Naive B cell (primary cell): ENCODE data around the gene ARID1B. TPM values are rescaled to one million over a fixed set of nuclear protein-coding genes. Genes with fewer than 3 reads are reported as not detected.
A peak's percentile ranks its signal among the peaks of the same experiment; 100 is the strongest.

Experiments
- ATAC-seq, 2 donors: fragments of 150-1000 bp; cut with Tn5 transposase; 2 replicates each; pipeline ENCODE4 v1.10.0; 2021; ENCODE audit warnings: low read depth in 2 of 2, mild to moderate bottlenecking in 2 of 2, moderate library complexity in 2 of 2
- DNase-seq: peaks from one replicate; pipeline ENCODE4 v3.0.0; 2022
- H3K27ac Mint-ChIP-seq, 6 donors: one replicate each; pipeline ENCODE4 v1.8.0; 2020 to 2022; ENCODE audit warnings: mild to moderate bottlenecking in 6 of 6, mixed read lengths in 6 of 6, moderate library complexity in 5 of 6, inconsistent platforms in 2 of 6
- H3K27me3 Mint-ChIP-seq, 3 donors: one replicate each; pipeline ENCODE4 v1.8.0; 2021 to 2022; ENCODE audit warnings: mixed read lengths in 3 of 3, mild to moderate bottlenecking in 1 of 3
- H3K36me3 Mint-ChIP-seq, 2 donors: one replicate each; pipeline ENCODE4 v1.8.0; 2020 to 2022; ENCODE audit warnings: mixed read lengths in 2 of 2, inconsistent platforms in 1 of 2, mild to moderate bottlenecking in 1 of 2
- H3K4me1 Mint-ChIP-seq, 3 donors: one replicate each; pipeline ENCODE4 v1.8.0; 2020 to 2022; ENCODE audit warnings: mixed read lengths in 3 of 3, inconsistent platforms in 1 of 3, mild to moderate bottlenecking in 1 of 3, moderate library complexity in 1 of 3
- H3K4me3 Mint-ChIP-seq, 8 donors: one replicate each; pipeline ENCODE4 v1.8.0; 2020 to 2022; ENCODE audit warnings: mild to moderate bottlenecking in 8 of 8, mixed read lengths in 8 of 8, moderate library complexity in 8 of 8, inconsistent platforms in 2 of 8
- H3K9me3 Mint-ChIP-seq, 7 donors: one replicate each; pipeline ENCODE4 v1.8.0; 2020 to 2022; ENCODE audit warnings: mixed read lengths in 7 of 7, mild to moderate bottlenecking in 5 of 7, inconsistent platforms in 2 of 7, moderate library complexity in 1 of 7
- polyA plus RNA-seq, 6 donors: library from polyadenylated mRNA; unstranded; fragments of 300-500 nt; fragmentation: Illumina TruSeq; gene quantifications; one replicate each; pipeline ENCODE4 v1.2.3, GENCODE V29; 2021; ENCODE audit warnings: low read depth in 6 of 6

Gene ARID1B
- polyA plus RNA-seq, 6 donors from 2014 or later, result 16.6 to 44.1 (median 27.5) TPM

DNA sequence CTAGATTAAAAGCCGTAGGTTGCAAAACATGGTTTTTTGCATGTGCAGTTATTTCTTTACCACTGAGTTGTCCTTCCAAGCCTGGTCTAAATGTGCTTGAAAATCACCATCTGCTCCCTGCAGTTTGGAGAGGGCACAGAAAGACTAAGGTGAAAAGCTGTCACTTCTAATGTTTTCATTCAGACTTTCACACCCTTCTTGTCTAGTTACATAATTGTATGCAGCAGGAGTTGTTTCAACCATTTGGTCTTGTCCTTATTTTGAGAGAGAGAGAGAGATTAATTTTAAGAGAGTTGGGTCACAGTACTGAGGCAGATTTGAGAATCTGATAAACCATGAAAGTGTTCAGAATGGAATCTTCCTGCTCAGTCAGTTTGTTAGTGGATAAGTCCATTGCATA, 82.5 kb downstream of the ARID1B start:
- ATAC-seq (no peak), DNase-seq (no peak)
- H3K4me1 Mint-ChIP-seq, result peaks cover 66 to 89% (median 78%) of the 10 kb centered on the region in 3 donors
- H3K27me3 Mint-ChIP-seq, result no peaks in the 10 kb centered on the region
- no peak overlapping the region for H3K27ac Mint-ChIP-seq
- H3K4me3 Mint-ChIP-seq, result no peak overlapping the region
- H3K9me3 Mint-ChIP-seq, result peaks cover 0 to 4% (median 0%) of the 10 kb centered on the region in 7 donors
- H3K36me3 Mint-ChIP-seq, result no peaks in the 10 kb centered on the region

- ATAC-seq (no peak), DNase-seq (no peak)
- H3K36me3 Mint-ChIP-seq, result no peaks in the 10 kb centered on the region
- peaks cover 0 to 4% (median 0%) of the 10 kb centered on the region in 7 donors for H3K9me3 Mint-ChIP-seq
- peak overlapping the region in 5 of 8 donors; percentile 4 to 71 (median 7) for H3K4me3 Mint-ChIP-seq
- H3K4me1 Mint-ChIP-seq, result peaks cover 63 to 92% (median 77%) of the 10 kb centered on the region in 3 donors
- H3K27me3 Mint-ChIP-seq, result no peaks in the 10 kb centered on the region
- H3K27ac Mint-ChIP-seq, result peak overlapping the region in 5 of 6 donors; percentile 2 to 84 (median 66)
Measured at GRCh38 chr6:156862711-156863110, 85.5 kb downstream of the ARID1B start.

DNA sequence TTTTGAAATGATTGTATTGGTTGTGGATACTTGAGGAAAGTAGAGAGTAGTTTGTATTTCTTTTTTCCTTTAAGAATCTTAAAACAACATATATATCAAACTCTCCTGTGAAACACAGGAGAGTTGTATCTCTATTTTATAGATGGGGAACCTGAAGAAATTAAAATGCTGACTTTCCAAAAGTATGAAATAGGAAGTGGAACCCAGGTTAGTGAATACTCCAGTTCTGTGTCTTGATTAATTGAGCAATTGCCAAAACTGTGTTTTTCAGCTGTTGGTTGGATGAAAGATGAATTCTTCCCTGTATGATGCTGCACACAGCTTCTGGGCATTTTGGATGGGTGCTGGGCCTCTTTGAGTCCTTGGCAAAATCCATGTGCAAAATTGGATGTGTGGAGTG, 86.3 kb downstream of the ARID1B start:
- Mint-ChIP-seq H3K27me3 (no peaks in the 10 kb centered on the region), H3K36me3 (no peaks in the 10 kb centered on the region), H3K9me3 (peaks cover 0 to 4% (median 0%) of the 10 kb centered on the region in 7 donors), H3K27ac (peak overlapping the region in 3 of 6 donors; percentile 61 to 84 (median 76)), H3K4me3 (peak overlapping the region in 2 of 8 donors; percentile 4 to 42), H3K4me1 (peaks cover 65 to 92% (median 77%) of the 10 kb centered on the region in 3 donors)
- ATAC-seq, result no peak
- DNase-seq, result no peak

DNA sequence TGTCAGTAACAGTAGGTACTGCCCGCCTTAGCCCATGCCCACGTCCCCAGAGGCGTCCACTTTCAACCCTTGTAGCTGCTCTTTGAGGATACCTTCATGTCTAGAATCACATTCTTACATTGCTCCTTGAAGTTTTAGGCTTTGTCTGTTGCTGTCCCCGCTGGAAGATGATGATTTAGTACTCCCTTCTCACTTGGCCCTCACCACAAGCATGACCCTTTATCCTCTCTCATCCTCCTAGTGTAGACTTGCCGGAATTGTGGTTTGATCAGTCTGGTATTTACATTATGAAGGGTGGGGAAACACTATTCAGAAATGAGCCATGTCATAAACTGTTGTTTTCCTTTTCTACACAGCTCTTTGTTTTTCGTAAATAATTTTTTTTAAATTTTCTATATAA, 87.4 kb downstream of the ARID1B start:
- no peak for ATAC-seq
- Mint-ChIP-seq H3K27me3 (no peaks in the 10 kb centered on the region), H3K27ac (peak overlapping the region in 4 of 6 donors; percentile 42 to 89 (median 68)), H3K4me3 (peak overlapping the region in 1 of 8 donors; percentile 48), H3K9me3 (peaks cover 0 to 4% (median 0%) of the 10 kb centered on the region in 7 donors), H3K4me1 (peaks cover 72 to 93% (median 83%) of the 10 kb centered on the region in 3 donors), H3K36me3 (no peaks in the 10 kb centered on the region)
- DNase-seq, result no peak

- DNase-seq, result no peak
- peak overlapping the region in 4 of 8 donors; percentile 11 to 26 (median 16) for H3K4me3 Mint-ChIP-seq
- no peak for ATAC-seq
- peaks cover 69 to 91% (median 81%) of the 10 kb centered on the region in 3 donors for H3K4me1 Mint-ChIP-seq
- peaks cover 0 to 4% (median 0%) of the 10 kb centered on the region in 7 donors for H3K9me3 Mint-ChIP-seq
- H3K27ac Mint-ChIP-seq, result peak overlapping the region in 4 of 6 donors; percentile 0 to 80 (median 46)
- H3K36me3 Mint-ChIP-seq, result no peaks in the 10 kb centered on the region
- no peaks in the 10 kb centered on the region for H3K27me3 Mint-ChIP-seq
Measured at GRCh38 chr6:156865019-156865629, 87.9 kb downstream of the ARID1B start.

DNA sequence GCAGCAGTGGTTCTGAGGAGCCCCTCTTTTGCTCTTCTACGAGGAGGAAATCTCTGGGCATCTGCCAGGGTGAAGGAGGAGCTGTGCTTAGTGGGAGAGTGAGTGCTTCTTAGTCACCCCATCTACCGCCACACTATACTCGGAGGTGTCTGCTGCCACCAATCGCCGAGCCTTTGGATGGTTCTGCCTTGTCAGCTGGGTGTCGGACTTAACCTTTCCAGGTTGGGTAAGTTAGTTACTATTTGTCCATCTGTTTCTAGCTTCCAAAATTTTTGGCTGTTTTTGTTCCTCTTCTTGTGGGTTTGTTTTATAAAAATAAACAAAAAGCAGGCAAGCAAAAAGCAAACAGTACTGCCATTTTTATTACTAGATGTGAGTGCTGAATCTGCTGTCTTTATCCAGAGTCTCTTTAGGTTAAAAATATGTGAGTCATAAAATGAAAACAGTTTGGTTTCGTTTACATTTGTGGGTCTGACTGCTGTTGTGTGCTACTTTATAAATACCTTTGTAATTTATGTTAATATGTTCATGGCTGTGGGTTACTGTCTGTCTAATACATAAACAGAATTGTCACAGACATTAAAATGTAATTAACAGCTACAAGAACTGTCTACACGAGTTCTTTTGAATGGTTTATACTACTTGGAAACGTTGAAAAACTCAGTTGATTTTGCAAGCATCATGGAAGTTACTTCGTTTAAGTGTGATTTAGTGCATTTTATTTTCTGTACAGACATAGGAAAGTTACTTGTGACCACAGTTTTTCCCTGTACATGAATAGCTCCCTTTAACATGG, 89.2 kb downstream of the ARID1B start:
- ATAC-seq (peak in 1 of 2 donors; percentile 36), DNase-seq (no peak)
- H3K36me3 Mint-ChIP-seq, result no peaks in the 10 kb centered on the region
- no peaks in the 10 kb centered on the region for H3K27me3 Mint-ChIP-seq
- peak overlapping the region in 5 of 6 donors; percentile 10 to 80 (median 57) for H3K27ac Mint-ChIP-seq
- peaks cover 75 to 96% (median 88%) of the 10 kb centered on the region in 3 donors for H3K4me1 Mint-ChIP-seq
- peak overlapping the region in 5 of 8 donors; percentile 14 to 66 (median 26) for H3K4me3 Mint-ChIP-seq
- peaks cover 0 to 4% (median 0%) of the 10 kb centered on the region in 7 donors for H3K9me3 Mint-ChIP-seq

DNA sequence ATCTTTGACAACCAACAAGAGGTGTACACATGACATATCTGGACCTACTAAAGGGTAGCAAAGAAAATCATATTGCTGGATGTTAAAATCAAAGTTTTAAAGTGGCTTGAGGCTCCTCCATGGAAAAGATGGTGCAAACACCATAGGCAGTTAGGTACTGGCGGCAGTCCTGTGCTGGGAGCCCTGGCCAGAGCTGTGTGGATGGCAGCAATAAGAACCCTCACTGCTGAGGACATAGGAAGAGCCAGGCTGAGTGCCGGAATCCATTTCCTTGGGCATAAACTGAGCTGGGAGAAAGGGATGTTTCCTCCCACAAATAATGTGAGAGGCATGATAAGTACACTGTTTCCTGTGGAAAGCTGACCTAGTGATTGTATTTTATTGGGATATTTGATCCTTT, 89.9 kb downstream of the ARID1B start:
- H3K36me3 Mint-ChIP-seq, result no peaks in the 10 kb centered on the region
- peak overlapping the region in 4 of 6 donors; percentile 53 to 92 (median 56) for H3K27ac Mint-ChIP-seq
- H3K9me3 Mint-ChIP-seq, result no peaks in the 10 kb centered on the region
- H3K27me3 Mint-ChIP-seq, result no peaks in the 10 kb centered on the region
- peaks cover 71 to 96% (median 88%) of the 10 kb centered on the region in 3 donors for H3K4me1 Mint-ChIP-seq
- DNase-seq, result no peak
- no peak for ATAC-seq
- H3K4me3 Mint-ChIP-seq, result peak overlapping the region in 3 of 8 donors; percentile 7 to 68 (median 61)

DNA sequence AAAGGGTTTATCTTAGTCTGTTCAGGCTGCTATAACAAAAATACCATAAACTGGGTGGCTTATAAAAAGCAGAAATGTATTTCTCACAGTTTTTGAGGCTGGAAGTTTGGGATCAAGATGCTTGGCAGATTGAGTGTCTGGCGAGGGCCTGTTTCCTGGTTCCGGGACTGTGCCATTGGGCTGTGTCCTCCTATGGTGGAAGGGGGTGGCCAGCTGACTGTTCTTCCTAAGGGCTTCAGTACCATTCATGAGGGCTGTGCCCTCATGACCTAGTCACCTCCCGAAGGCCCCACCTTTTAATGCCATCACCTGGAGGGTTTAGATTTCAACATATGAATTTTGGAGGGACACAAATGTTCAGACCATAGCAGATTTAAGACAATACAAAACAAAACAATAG, 91.2 kb downstream of the ARID1B start:
- Mint-ChIP-seq H3K9me3 (no peaks in the 10 kb centered on the region), H3K27ac (peak overlapping the region in 4 of 6 donors; percentile 43 to 82 (median 60)), H3K27me3 (no peaks in the 10 kb centered on the region), H3K4me1 (peaks cover 63 to 96% (median 86%) of the 10 kb centered on the region in 3 donors), H3K36me3 (peaks cover 0 to 4% of the 10 kb centered on the region in 2 donors), H3K4me3 (peak overlapping the region in 1 of 8 donors; percentile 25)
- ATAC-seq (no peak), DNase-seq (no peak)

- peak overlapping the region in 2 of 6 donors; percentile 45 to 79 for H3K27ac Mint-ChIP-seq
- no peaks in the 10 kb centered on the region for H3K27me3 Mint-ChIP-seq
- DNase-seq, result no peak
- peaks cover 67 to 96% (median 89%) of the 10 kb centered on the region in 3 donors for H3K4me1 Mint-ChIP-seq
- peak overlapping the region in 1 of 8 donors; percentile 30 for H3K4me3 Mint-ChIP-seq
- ATAC-seq, result no peak
- no peaks in the 10 kb centered on the region for H3K9me3 Mint-ChIP-seq
- peaks cover 0 to 4% of the 10 kb centered on the region in 2 donors for H3K36me3 Mint-ChIP-seq
Measured at GRCh38 chr6:156869980-156870398, 92.8 kb downstream of the ARID1B start.

GRCh38 chr6:156870924-156871539, 93.9 kb downstream of the ARID1B start:
- DNase-seq, result no peak
- H3K4me1 Mint-ChIP-seq, result peaks cover 61 to 96% (median 86%) of the 10 kb centered on the region in 3 donors
- H3K4me3 Mint-ChIP-seq, result no peak overlapping the region
- no peak for ATAC-seq
- no peaks in the 10 kb centered on the region for H3K9me3 Mint-ChIP-seq
- peaks cover 0 to 4% of the 10 kb centered on the region in 2 donors for H3K36me3 Mint-ChIP-seq
- no peaks in the 10 kb centered on the region for H3K27me3 Mint-ChIP-seq
- peak overlapping the region in 4 of 6 donors; percentile 25 to 79 (median 76) for H3K27ac Mint-ChIP-seq

GRCh38 chr6:156872903-156873302, 95.7 kb downstream of the ARID1B start:
- no peak for ATAC-seq
- H3K27ac Mint-ChIP-seq, result peak overlapping the region in 3 of 6 donors; percentile 0 to 96 (median 61)

DNA sequence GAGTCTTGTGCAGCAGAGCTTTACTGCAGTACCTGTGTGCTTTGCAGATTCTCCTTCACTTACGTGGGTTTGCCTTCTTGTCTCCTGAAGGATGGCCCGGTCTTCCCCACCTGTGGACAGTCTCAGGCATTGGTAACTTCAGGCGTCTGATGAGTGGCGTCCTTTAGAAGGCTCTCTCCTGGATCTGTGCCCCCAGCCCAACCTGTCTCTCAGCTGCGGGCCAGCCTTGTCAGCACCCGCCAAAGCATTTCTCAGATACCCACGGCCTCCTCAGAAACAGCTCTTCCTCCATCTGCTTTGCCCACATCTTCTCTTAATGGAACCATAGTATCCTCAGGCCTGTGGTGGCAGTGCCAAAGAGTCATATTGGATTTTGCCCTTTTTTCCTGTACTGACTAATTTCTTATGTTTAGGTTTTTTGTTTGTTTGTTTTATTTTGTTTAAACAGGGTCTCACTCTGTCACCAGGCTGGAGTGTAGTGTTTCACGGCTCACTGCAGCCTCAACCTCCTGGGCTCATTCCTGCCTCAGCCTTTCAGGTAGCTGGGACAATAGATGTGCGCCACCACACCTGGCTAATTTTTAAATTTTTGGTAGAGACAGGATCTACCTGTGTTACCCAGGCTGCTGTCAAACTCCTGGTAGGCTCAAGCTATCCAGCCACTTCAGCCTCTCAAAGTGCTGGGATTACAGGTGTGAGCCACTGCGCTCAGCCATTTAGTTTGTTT, 96.6 kb downstream of the ARID1B start:
- H3K27me3 Mint-ChIP-seq, result no peaks in the 10 kb centered on the region
- DNase-seq (no peak), ATAC-seq (no peak)
- no peaks in the 10 kb centered on the region for H3K9me3 Mint-ChIP-seq
- peak overlapping the region in 4 of 6 donors; percentile 55 to 84 (median 73) for H3K27ac Mint-ChIP-seq
- peak overlapping the region in 1 of 8 donors; percentile 41 for H3K4me3 Mint-ChIP-seq
- H3K36me3 Mint-ChIP-seq, result peaks cover 0 to 4% of the 10 kb centered on the region in 2 donors
- H3K4me1 Mint-ChIP-seq, result peaks cover 57 to 97% (median 85%) of the 10 kb centered on the region in 3 donors

More at GRCh38 chr6:156872903-156873302, 95.7 kb downstream of the ARID1B start:
- H3K9me3 Mint-ChIP-seq, result no peaks in the 10 kb centered on the region
- H3K4me3 Mint-ChIP-seq, result peak overlapping the region in 1 of 8 donors; percentile 49
- H3K27me3 Mint-ChIP-seq, result no peaks in the 10 kb centered on the region
- peaks cover 56 to 96% (median 87%) of the 10 kb centered on the region in 3 donors for H3K4me1 Mint-ChIP-seq
- H3K36me3 Mint-ChIP-seq, result peaks cover 0 to 4% of the 10 kb centered on the region in 2 donors
- no peak for DNase-seq
